GM23338 (cell line): ENCODE measurements around the gene TOE1. TPM values are rescaled to one million over a fixed set of nuclear protein-coding genes. Genes with fewer than 3 reads are reported as not detected.
"Not testable (repeated sequence)": the region's sequence is repeated elsewhere in the genome, so short reads cannot be mapped to it uniquely, and the experiment has no call there.

Source experiments
- ATAC-seq: fragments of 200-7000 bp; cut with Tn5 transposase; 3 replicates; pipeline ENCODE4 v1.9.1; 2020
- DNase-seq: peaks from one replicate; pipeline ENCODE4 v3.0.0-alpha.2; 2015; ENCODE audit warnings: low spot score
- H2AFZ ChIP-seq: fragments of 200-600 bp; sonication (generic); 2 replicates; pipeline ENCODE4 v1.8.0; 2016; ENCODE audit warnings: antibody characterized with exemption, mild to moderate bottlenecking, moderate library complexity
- H3F3A ChIP-seq: fragments of 200-600 bp; sonication (generic); replicated peaks from 2 replicates; pipeline ENCODE4 v1.8.0; 2017; ENCODE audit warnings: antibody characterized with exemption, mixed run types, low read depth
- H3K27ac ChIP-seq: fragments of 200-600 bp; sonication (generic); 2 replicates; pipeline ENCODE4 v1.6.1; 2016; ENCODE audit warnings: low read depth
- H3K27me3 ChIP-seq: fragments of 200-600 bp; sonication (generic); 2 replicates; pipeline ENCODE4 v1.8.0; 2016; ENCODE audit warnings: mild to moderate bottlenecking, mixed run types, moderate library complexity; ENCODE audit not compliant: insufficient read depth
- H3K36me3 ChIP-seq: fragments of 200-600 bp; sonication (generic); 2 replicates; pipeline ENCODE4 v1.8.0; 2016; ENCODE audit warnings: mild to moderate bottlenecking; ENCODE audit not compliant: insufficient read depth
- H3K4me1 ChIP-seq: fragments of 200-600 bp; sonication (generic); 2 replicates; pipeline ENCODE4 v1.8.0; 2016; ENCODE audit warnings: mild to moderate bottlenecking, moderate library complexity; ENCODE audit not compliant: insufficient read depth
- H3K4me2 ChIP-seq: fragments of 200-600 bp; sonication (generic); 2 replicates; pipeline ENCODE4 v1.7.1; 2017; ENCODE audit warnings: mixed run types
- H3K4me3 ChIP-seq: fragments of 200-600 bp; sonication (generic); 2 replicates; pipeline ENCODE4 v1.6.1; 2016; ENCODE audit warnings: mixed run types
- H3K79me2 ChIP-seq: fragments of 200-600 bp; sonication (generic); replicated peaks from 2 replicates; pipeline ENCODE4 v1.8.0; 2017; ENCODE audit warnings: mild to moderate bottlenecking; ENCODE audit not compliant: insufficient read depth
- H3K9me2 ChIP-seq: fragments of 200-600 bp; sonication (generic); 2 replicates; pipeline ENCODE4 v1.8.0; 2017; ENCODE audit not compliant: insufficient read depth
- H4K20me1 ChIP-seq: fragments of 200-600 bp; sonication (generic); replicated peaks from 2 replicates; pipeline ENCODE4 v1.8.0; 2017; ENCODE audit warnings: mild to moderate bottlenecking; ENCODE audit not compliant: insufficient read depth
- H3K27ac Mint-ChIP-seq: 2 replicates; pipeline ENCODE4 v1.8.0; 2020; ENCODE audit warnings: inconsistent platforms, mild to moderate bottlenecking, moderate library complexity, mixed read lengths
- H3K27me3 Mint-ChIP-seq: 3 replicates; pipeline ENCODE4 v1.8.0; 2022; ENCODE audit warnings: low read depth, mild to moderate bottlenecking, moderate library complexity, mixed read lengths, inconsistent platforms; ENCODE audit not compliant: insufficient read depth, poor library complexity
- H3K36me3 Mint-ChIP-seq: 3 replicates; pipeline ENCODE4 v1.8.0; 2021; ENCODE audit warnings: low read depth, mild to moderate bottlenecking, inconsistent platforms, moderate library complexity, mixed read lengths
- H3K4me1 Mint-ChIP-seq: 3 replicates; pipeline ENCODE4 v1.8.0; 2020; ENCODE audit warnings: mild to moderate bottlenecking, inconsistent platforms, mixed read lengths
- H3K4me3 Mint-ChIP-seq: 3 replicates; pipeline ENCODE4 v1.8.0; 2021; ENCODE audit warnings: moderate library complexity, mild to moderate bottlenecking, inconsistent platforms, mixed read lengths
- H3K9me3 Mint-ChIP-seq: 3 replicates; pipeline ENCODE4 v1.8.0; 2020; ENCODE audit warnings: moderate library complexity, mild to moderate bottlenecking, inconsistent platforms, mixed read lengths
- CREB1 ChIP-seq: fragments of 250-450 bp; sonication (Bioruptor Pico); IDR thresholded peaks from 2 replicates; pipeline ENCODE4 v1.5.0; 2020; ENCODE audit warnings: low read depth, mild to moderate bottlenecking, moderate library complexity
- NANOG ChIP-seq: IDR thresholded peaks from 2 replicates; pipeline ENCODE4 v1.6.1; 2016; ENCODE audit warnings: antibody characterized with exemption, borderline replicate concordance
- POLR2AphosphoS5 ChIP-seq: IDR thresholded peaks from 2 replicates; pipeline ENCODE4 v1.6.1; 2016; ENCODE audit warnings: antibody characterized with exemption, low read depth
- STAT1 ChIP-seq: IDR thresholded peaks from one replicate; pipeline ENCODE4 v1.6.1; 2016; ENCODE audit warnings: antibody characterized with exemption; ENCODE audit not compliant: unreplicated experiment
- ZNF114 ChIP-seq: fragments of 250-450 bp; sonication (Bioruptor Pico); IDR thresholded peaks from 2 replicates; pipeline ENCODE4 v1.5.0; 2020; ENCODE audit warnings: mild to moderate bottlenecking, moderate library complexity
- ZNF462 ChIP-seq: fragments of 250-450 bp; sonication (Bioruptor Pico); IDR thresholded peaks from 2 replicates; pipeline ENCODE4 v1.5.0; 2020; ENCODE audit warnings: mild to moderate bottlenecking, moderate library complexity
- long read RNA-seq: library from polyadenylated mRNA; unstranded; transcript quantifications from one replicate; pipeline ENCODE4 v2.0.0, GENCODE V29; 2020; ENCODE audit not compliant: unreplicated experiment
- polyA plus RNA-seq: library from polyadenylated mRNA; unstranded; fragments of >200 nt; fragmentation: Nextera tagmentation; extraction: Ambion mirVana; gene quantifications from 2 replicates; pipeline ENCODE4 v1.2.1, GENCODE V29; 2016
- total RNA-seq: library from RNA; depleted of rRNA; stranded (reverse); fragments of >200 nt; shearing (Covaris generic); gene quantifications from 2 replicates; pipeline ENCODE4 v1.2.3, GENCODE V29; 2014; rRNA removed
- TF ChIP-seq, protein P1 (sequence below): IDR thresholded peaks from 2 replicates; pipeline ENCODE4 v1.6.1; 2016; ENCODE audit warnings: antibody characterized with exemption
- TF ChIP-seq, protein P2 (sequence below), 2 experiments: fragments of 200-600 bp in 1 of 2; sonication (generic) in 1 of 2; conservative IDR thresholded peaks; 2 replicates each; pipeline versions ENCODE4 v1.5.1 to v1.6.1; 2016 to 2017; ENCODE audit warnings: antibody characterized with exemption in 2 of 2, low read depth in 2 of 2, mild to moderate bottlenecking in 2 of 2, moderate library complexity in 1 of 2

TOE1 gene
- 18.4 and 22.4 TPM in 2 replicates for total RNA-seq
- polyA plus RNA-seq: 7.7 and 9.1 TPM in 2 replicates
- long read RNA-seq, transcript TOE1-201 (8 exons, 2,389 nt): major isoform, 15 of 29 reads
- long read RNA-seq, partial matches to known transcripts: 1 of 29 reads
- long read RNA-seq, other reads (novel, unspliced or antisense): 12 of 29 reads

- H3K27me3 ChIP-seq: no peaks in the 10 kb centered on the region
- Mint-ChIP-seq H3K27me3 (peaks cover 2% of the 10 kb centered on the region), H3K36me3 (peaks cover 55% of the 10 kb centered on the region), H3K4me3 (peak within 1 kb of the TSS; percentile 99), H3K9me3 (no peaks in the 10 kb centered on the region), H3K27ac (peak within 1 kb of the TSS; percentile 99), H3K4me1 (peaks cover 29% of the 10 kb centered on the region)
- peak within 1 kb of the TSS; percentile 61 for H3K4me3 ChIP-seq
- peaks cover 7% of the 10 kb centered on the region for H3K36me3 ChIP-seq
- 0 out of 2 replicates have a peak, but pooled peaks cover 14% of the 10 kb centered on the region for H3F3A ChIP-seq
- peaks cover 43% of the 10 kb centered on the region for H3K79me2 ChIP-seq
- H3K4me2 ChIP-seq: peak within 1 kb of the TSS; percentile 82
- peak; percentile 93 for ATAC-seq
- H3K9me2 ChIP-seq: no peaks in the 10 kb centered on the region
- peak within 1 kb of the TSS; percentile 97 for H3K27ac ChIP-seq
- peaks cover 18% of the 10 kb centered on the region for H3K4me1 ChIP-seq
- peak within 1 kb of the TSS; percentile 65; the same call in 1 of the 2 replicates for H2AFZ ChIP-seq
- peaks cover 9% of the 10 kb centered on the region; the same call in 1 of the 2 replicates for H4K20me1 ChIP-seq
- DNase-seq: peak; percentile 98
- TF ChIP-seq, protein P1, sequence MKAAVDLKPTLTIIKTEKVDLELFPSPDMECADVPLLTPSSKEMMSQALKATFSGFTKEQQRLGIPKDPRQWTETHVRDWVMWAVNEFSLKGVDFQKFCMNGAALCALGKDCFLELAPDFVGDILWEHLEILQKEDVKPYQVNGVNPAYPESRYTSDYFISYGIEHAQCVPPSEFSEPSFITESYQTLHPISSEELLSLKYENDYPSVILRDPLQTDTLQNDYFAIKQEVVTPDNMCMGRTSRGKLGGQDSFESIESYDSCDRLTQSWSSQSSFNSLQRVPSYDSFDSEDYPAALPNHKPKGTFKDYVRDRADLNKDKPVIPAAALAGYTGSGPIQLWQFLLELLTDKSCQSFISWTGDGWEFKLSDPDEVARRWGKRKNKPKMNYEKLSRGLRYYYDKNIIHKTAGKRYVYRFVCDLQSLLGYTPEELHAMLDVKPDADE: peak; percentile 98
- TF ChIP-seq ZNF462 (CRISPR knock-in tag): no peak
- TF ChIP-seq, protein P2, sequence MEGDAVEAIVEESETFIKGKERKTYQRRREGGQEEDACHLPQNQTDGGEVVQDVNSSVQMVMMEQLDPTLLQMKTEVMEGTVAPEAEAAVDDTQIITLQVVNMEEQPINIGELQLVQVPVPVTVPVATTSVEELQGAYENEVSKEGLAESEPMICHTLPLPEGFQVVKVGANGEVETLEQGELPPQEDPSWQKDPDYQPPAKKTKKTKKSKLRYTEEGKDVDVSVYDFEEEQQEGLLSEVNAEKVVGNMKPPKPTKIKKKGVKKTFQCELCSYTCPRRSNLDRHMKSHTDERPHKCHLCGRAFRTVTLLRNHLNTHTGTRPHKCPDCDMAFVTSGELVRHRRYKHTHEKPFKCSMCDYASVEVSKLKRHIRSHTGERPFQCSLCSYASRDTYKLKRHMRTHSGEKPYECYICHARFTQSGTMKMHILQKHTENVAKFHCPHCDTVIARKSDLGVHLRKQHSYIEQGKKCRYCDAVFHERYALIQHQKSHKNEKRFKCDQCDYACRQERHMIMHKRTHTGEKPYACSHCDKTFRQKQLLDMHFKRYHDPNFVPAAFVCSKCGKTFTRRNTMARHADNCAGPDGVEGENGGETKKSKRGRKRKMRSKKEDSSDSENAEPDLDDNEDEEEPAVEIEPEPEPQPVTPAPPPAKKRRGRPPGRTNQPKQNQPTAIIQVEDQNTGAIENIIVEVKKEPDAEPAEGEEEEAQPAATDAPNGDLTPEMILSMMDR (conservative IDR thresholded peaks at IDR 0.05; ENCODE audit: low read depth in 2 of 2): no peak
- peak; percentile 94 for TF ChIP-seq POLR2AphosphoS5
- no peak for TF ChIP-seq NANOG
- TF ChIP-seq STAT1: no peak
- TF ChIP-seq ZNF114 (CRISPR knock-in tag): no peak
- peak; percentile 51; the same call in 1 of the 2 replicates for TF ChIP-seq CREB1 (CRISPR knock-in tag)
Observed at GRCh38 chr1:45339789-45340558, at the start of gene TOE1, which contains the start of gene MUTYH. TOE1 (plus strand) TSS chr1:45340170; CDS start chr1:45340253, 83 bp downstream. MUTYH (minus strand) TSS chr1:45340440; CDS start chr1:45334505, 5,935 bp downstream.

DNA sequence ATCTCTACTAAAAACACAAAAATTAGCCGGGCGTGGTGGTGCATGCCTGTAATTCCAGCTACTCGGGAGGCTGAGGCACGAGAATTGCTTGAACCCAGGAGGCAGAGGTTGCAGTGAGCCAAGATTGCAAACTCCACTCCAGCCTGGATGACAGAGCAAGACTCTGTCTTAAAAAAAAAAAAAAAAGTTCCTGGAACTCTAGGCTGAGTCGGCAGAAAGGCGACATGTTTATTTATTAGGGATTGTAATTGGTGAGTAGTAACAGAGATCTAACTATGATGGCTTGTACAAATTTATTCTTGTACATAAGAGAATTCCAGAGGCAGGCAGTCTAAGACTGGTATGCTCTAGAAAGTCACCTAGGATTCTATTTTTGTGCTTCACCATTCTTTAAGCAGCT lies 49.0 kb upstream of the TOE1 start:
- H3K27ac Mint-ChIP-seq, H2AFZ ChIP-seq, H3K27me3 ChIP-seq, H3K4me3 Mint-ChIP-seq, H3K36me3 Mint-ChIP-seq, H4K20me1 ChIP-seq, H3K27me3 Mint-ChIP-seq, H3K4me1 Mint-ChIP-seq, H3K9me2 ChIP-seq, H3K27ac ChIP-seq, H3K4me3 ChIP-seq, DNase-seq, H3K9me3 Mint-ChIP-seq, H3K79me2 ChIP-seq, H3F3A ChIP-seq, ATAC-seq, H3K36me3 ChIP-seq, H3K4me2 ChIP-seq, H3K4me1 ChIP-seq: not testable (repeated sequence)
